Stomach (tissue), 9 donors: Measurements from ENCODE around the gene HCFC1. TPM values are rescaled to one million over a fixed set of nuclear protein-coding genes. Genes with fewer than 3 reads are reported as not detected.

Experiments used
- DNase-seq, 2 donors: peaks; one replicate each; pipeline versions ENCODE4 v3.0.0 to v3.0.0-alpha.2; 2013 to 2019
- H3K27ac ChIP-seq, 5 donors: fragments of 200-600 bp in 4 of 5; sonication (generic) in 4 of 5; one replicate each; pipeline ENCODE4 v1.5.1; 2013 to 2019; ENCODE audit warnings: mild to moderate bottlenecking in 1 of 5, moderate library complexity in 1 of 5
- H3K27me3 ChIP-seq, 3 donors: fragments of 200-600 bp; sonication (generic); one replicate each; pipeline ENCODE4 v1.5.1; 2017 to 2019; ENCODE audit warnings: mixed run types in 1 of 3
- H3K36me3 ChIP-seq, 4 donors: fragments of 200-600 bp; sonication (generic); 1 replicate in 3 of 4; 2 replicates in 1 of 4; pipeline ENCODE4 v1.5.1; 2016 to 2019
- H3K4me1 ChIP-seq, 4 donors: fragments of 200-600 bp; sonication (generic); one replicate each; pipeline ENCODE4 v1.5.1; 2016 to 2019
- H3K4me3 ChIP-seq, 4 donors: fragments of 200-600 bp; sonication (generic) in 3 of 4; one replicate each; pipeline ENCODE4 v1.5.1; 2016 to 2019; ENCODE audit warnings: mild to moderate bottlenecking in 1 of 4
- H3K9me3 ChIP-seq, 4 donors: fragments of 200-600 bp; sonication (generic); one replicate each; pipeline ENCODE4 v1.5.1; 2016 to 2019
- CTCF ChIP-seq, 7 experiments: fragments of 450-650 bp in 4 of 7; fragments of 200-600 bp in 3 of 7; sonication (generic) in 3 of 7; IDR thresholded peaks; one replicate each; pipeline ENCODE4 v1.5.1; 2016 to 2019; ENCODE audit warnings: antibody characterized with exemption in 7 of 7, control low read depth in 2 of 7, mild to moderate bottlenecking in 1 of 7
- EP300 ChIP-seq: sonication (generic); formaldehyde crosslinking; IDR thresholded peaks from one replicate; pipeline ENCODE4 v1.6.1; 2017; ENCODE audit warnings: antibody characterized with exemption
- POLR2A ChIP-seq, 4 donors: fragments of 450-650 bp; IDR thresholded peaks; one replicate each; pipeline ENCODE4 v1.6.1; 2016; ENCODE audit warnings: antibody characterized with exemption in 4 of 4, control low read depth in 2 of 4, mild to moderate bottlenecking in 1 of 4, moderate library complexity in 1 of 4
- POLR2AphosphoS5 ChIP-seq, 3 donors: sonication (generic); formaldehyde crosslinking; IDR thresholded peaks; one replicate each; pipeline ENCODE4 v1.6.1; 2016; ENCODE audit warnings: antibody characterized with exemption in 3 of 3
- WGBS, 5 donors: extraction: QIAGEN DNeasy Blood & Tissue Kit in 3 of 5; methylation state at CpG; one replicate each; pipeline versions ENCODE4 v1.1.5 to v1.1.7; 2013 to 2018; 5-methylcytosine and 5-hydroxymethylcytosine counted together
- intact Hi-C: fragments of 100-400 bp; cut with DNase I; formaldehyde crosslinking; loops from one replicate; pipeline ENCODE4 v1.15.1; 2023; ENCODE audit warnings: low total_unique reads
- polyA plus RNA-seq, 3 donors: library from polyadenylated mRNA; stranded (reverse); fragments of 200-250 nt; gene quantifications; one replicate each; pipeline ENCODE4 v1.2.3, GENCODE V29; 2013
- total RNA-seq, 5 donors: library from RNA; depleted of rRNA; stranded (reverse); fragments of >200 nt; gene quantifications; one replicate each; pipeline versions ENCODE4 v1.1.0 to v1.2.3, GENCODE V29; 2014 to 2016
- donor health status: healthy with polysubstance abuse.
- donor health status: Bipolar disorder and iron deficiency.
- donor health status: healthy.

HCFC1 gene
- total and polyA plus RNA-seq, 8 donors: 9.0 to 61.6 (median 17.8) TPM

GRCh38 chrX:153992180-153992579 is 20.6 kb upstream of the HCFC1 start:
- Histone ChIP-seq H3K27ac (no peak overlapping the region), H3K4me1 (no peaks in the 10 kb centered on the region), H3K9me3 (no peaks in the 10 kb centered on the region), H3K4me3 (no peak overlapping the region), H3K36me3 (no peaks in the 10 kb centered on the region), H3K27me3 (peaks cover 0 to 12% (median 0%) of the 10 kb centered on the region in 3 donors)
- 77 to 89% (median 84%) methylated on average over 7 to 8 of the region's 8 CpGs for WGBS, 5 donors
- TF ChIP-seq CTCF (IDR thresholded peaks at IDR 0.05): no peak
- no peak for TF ChIP-seq POLR2AphosphoS5 (IDR thresholded peaks at IDR 0.05)
- TF ChIP-seq EP300: no peak
- no peak for TF ChIP-seq POLR2A (IDR thresholded peaks at IDR 0.05)
- intact Hi-C loops: no loop called here
- DNase-seq: no peak

GRCh38 chrX:153991013-153991580 is 19.5 kb upstream of the HCFC1 start:
- no peak overlapping the region for H3K27ac ChIP-seq
- H3K9me3 ChIP-seq: no peaks in the 10 kb centered on the region
- 95 to 100% (median 97%) methylated on average over 3 of the region's 3 CpGs for WGBS, 5 donors
- intact Hi-C loops: no loop called here
- H3K27me3 ChIP-seq: peaks cover 0 to 12% (median 0%) of the 10 kb centered on the region in 3 donors
- no peak for DNase-seq
- H3K36me3 ChIP-seq: no peaks in the 10 kb centered on the region
- TF ChIP-seq POLR2A (IDR thresholded peaks at IDR 0.05) (no peak), POLR2AphosphoS5 (IDR thresholded peaks at IDR 0.05) (no peak), EP300 (no peak), CTCF (IDR thresholded peaks at IDR 0.05) (no peak)
- no peak overlapping the region for H3K4me3 ChIP-seq
- H3K4me1 ChIP-seq: peaks cover 0 to 4% (median 0%) of the 10 kb centered on the region in 4 donors

- H3K27ac ChIP-seq: no peak overlapping the region
- H3K4me1 ChIP-seq: peaks cover 0 to 10% (median 3%) of the 10 kb centered on the region in 4 donors
- no peaks in the 10 kb centered on the region for H3K9me3 ChIP-seq
- intact Hi-C loops: no loop called here
- H3K4me3 ChIP-seq: no peak overlapping the region
- no peak for DNase-seq
- 87 to 94% (median 89%) methylated on average over 10 to 14 of the region's 14 CpGs for WGBS, 5 donors
- TF ChIP-seq CTCF (IDR thresholded peaks at IDR 0.05) (no peak), POLR2AphosphoS5 (IDR thresholded peaks at IDR 0.05) (no peak), POLR2A (IDR thresholded peaks at IDR 0.05) (no peak), EP300 (no peak)
- H3K27me3 ChIP-seq: peaks cover 0 to 12% (median 0%) of the 10 kb centered on the region in 3 donors
- no peaks in the 10 kb centered on the region for H3K36me3 ChIP-seq
Measured at GRCh38 chrX:153989973-153990655, 18.5 kb upstream of the HCFC1 start.

- 84 to 88% (median 86%) methylated on average over 9 to 12 of the region's 12 CpGs for WGBS, 5 donors
- Histone ChIP-seq H3K27me3 (peaks cover 0 to 7% (median 0%) of the 10 kb centered on the region in 3 donors), H3K27ac (no peak overlapping the region), H3K9me3 (no peaks in the 10 kb centered on the region), H3K4me1 (peaks cover 0 to 23% (median 8%) of the 10 kb centered on the region in 4 donors), H3K36me3 (no peaks in the 10 kb centered on the region), H3K4me3 (no peak overlapping the region)
- TF ChIP-seq EP300: no peak
- TF ChIP-seq CTCF (IDR thresholded peaks at IDR 0.05): no peak
- no peak for TF ChIP-seq POLR2A (IDR thresholded peaks at IDR 0.05)
- no peak for TF ChIP-seq POLR2AphosphoS5 (IDR thresholded peaks at IDR 0.05)
- no peak for DNase-seq
- intact Hi-C loops: no loop called here
Measured at GRCh38 chrX:153988493-153988892, 16.9 kb upstream of the HCFC1 start.
